K562 (cell line): ENCODE measurements around the gene LRRC74B. TPM values are rescaled to one million over a fixed set of nuclear protein-coding genes. Genes with fewer than 3 reads are reported as not detected.
A peak's percentile ranks its signal among the peaks of the same experiment; 100 is the strongest.

Source experiments
- ATAC-seq: fragments of 200-7000 bp; cut with Tn5 transposase; 3 replicates; pipeline ENCODE4 v1.9.1; 2020; ENCODE audit warnings: moderate library complexity
- BruUV-seq: library from RNA; stranded (reverse); fragments of 400-500 nt; replicated peaks from 2 replicates; lab custom pipeline; 2021; lab: Mats Ljungman, UMichigan
- CTCF ChIA-PET: fragments of 300-600 bp; formaldehyde crosslinking; extraction: SDS; loops from one replicate; lab custom pipeline; 2021; ENCODE audit warnings: low intra/inter-chr PET ratio; lab: Yijun Ruan, JAX
- POLR2A ChIA-PET: fragments of 300-600, 350-650 bp; sonication (Branson Sonifier 250); formaldehyde crosslinking; extraction: SDS; loops from one replicate; lab custom pipeline; 2021; ENCODE audit warnings: antibody characterized with exemption, inconsistent platforms; lab: Yijun Ruan, JAX
- DNase-seq, 4 experiments: peaks; one replicate each; pipeline versions ENCODE4 v3.0.0 to v3.0.0-alpha.2; 2011 to 2018; ENCODE audit warnings: low spot score in 3 of 4, mixed read lengths in 3 of 4; ENCODE audit errors: extremely low read depth in 1 of 4
- FAIRE-seq: peaks from 2 replicates; lab custom pipeline; 2011; peaks lifted over from hg19 to GRCh38; lab: Jason Lieb, UNC
- H2AFZ ChIP-seq: 2 replicates; pipeline ENCODE4 v1.6.0; 2011; ENCODE audit warnings: low read depth, low read length, control low read depth, inconsistent platforms
- H3K27ac ChIP-seq: fragments of 200-600 bp; 3 replicates; pipeline ENCODE4 v1.8.0; 2011; ENCODE audit warnings: low read depth, mild to moderate bottlenecking, control low read depth, inconsistent platforms, low read length, moderate library complexity, mixed read lengths; ENCODE audit errors: extremely low read depth
- H3K27me3 ChIP-seq, 2 experiments: fragments of 300-600 bp in 1 of 2; 2 replicates in 1 of 2; 3 replicates in 1 of 2; pipeline versions ENCODE4 v1.6.0 to v1.8.0; 2011; ENCODE audit warnings: inconsistent platforms in 2 of 2, low read length in 2 of 2, mild to moderate bottlenecking in 1 of 2, mixed read lengths in 1 of 2, moderate library complexity in 1 of 2; ENCODE audit not compliant: control insufficient read depth in 2 of 2, insufficient read depth in 2 of 2
- H3K36me3 ChIP-seq: fragments of 300-600 bp; 3 replicates; pipeline ENCODE4 v1.8.0; 2011; ENCODE audit warnings: mild to moderate bottlenecking, low read length, inconsistent platforms; ENCODE audit not compliant: control insufficient read depth, insufficient read depth
- H3K4me1 ChIP-seq, 2 experiments: fragments of 200-600 bp in 1 of 2; replicated peaks in 1 of 2; 2 replicates in 1 of 2; 3 replicates in 1 of 2; pipeline versions ENCODE4 v1.5.1 to v1.8.0; 2011; ENCODE audit warnings: inconsistent platforms in 2 of 2, low read length in 2 of 2, mild to moderate bottlenecking in 1 of 2, mixed read lengths in 1 of 2, moderate library complexity in 1 of 2; ENCODE audit not compliant: control insufficient read depth in 2 of 2, insufficient read depth in 2 of 2
- H3K4me2 ChIP-seq: 2 replicates; pipeline ENCODE4 v1.6.1; 2011; ENCODE audit warnings: low read length, control low read depth, inconsistent platforms, mixed read lengths; ENCODE audit not compliant: insufficient read depth
- H3K4me3 ChIP-seq: fragments of 200-600 bp; sonication (generic), shearing (Covaris generic); 2 replicates; pipeline ENCODE4 v1.5.1; 2016; ENCODE audit warnings: control low read depth, inconsistent platforms
- H3K79me2 ChIP-seq: fragments of 200-600 bp; 3 replicates; pipeline ENCODE4 v1.8.0; 2011; ENCODE audit warnings: low read length, inconsistent platforms; ENCODE audit not compliant: control insufficient read depth, insufficient read depth
- H3K9ac ChIP-seq, 2 experiments: 2 replicates each; pipeline versions ENCODE4 v1.6.0 to v1.6.1; 2011; ENCODE audit warnings: low read depth in 2 of 2, low read length in 2 of 2, control low read depth in 1 of 2, inconsistent platforms in 1 of 2, mild to moderate bottlenecking in 1 of 2, mixed read lengths in 1 of 2; ENCODE audit not compliant: insufficient read depth in 1 of 2
- H3K9me1 ChIP-seq: one replicate; pipeline ENCODE4 v1.6.0; 2011; ENCODE audit warnings: inconsistent platforms, mild to moderate bottlenecking, low read length, moderate library complexity; ENCODE audit not compliant: control insufficient read depth, insufficient read depth
- H3K9me3 ChIP-seq: replicated peaks from 2 replicates; pipeline ENCODE4 v1.5.1; 2011; ENCODE audit warnings: low read depth, low read length, inconsistent platforms; ENCODE audit not compliant: control insufficient read depth, insufficient read depth
- H4K20me1 ChIP-seq: replicated peaks from 2 replicates; pipeline ENCODE4 v1.6.1; 2011; ENCODE audit warnings: low read length, inconsistent platforms, mixed read lengths; ENCODE audit not compliant: control insufficient read depth, insufficient read depth
- ETS2 ChIP-seq: IDR thresholded peaks from 2 replicates; pipeline ENCODE4 v1.6.1; 2016; ENCODE audit warnings: borderline replicate concordance, missing genetic modification characterization, mild to moderate bottlenecking, moderate library complexity, missing compliant biosample characterization; ENCODE audit not compliant: poor library complexity, severe bottlenecking
- ID3 ChIP-seq, 2 experiments: fragments of 250-450 bp in 1 of 2; fragments of 450-650 bp in 1 of 2; sonication (Bioruptor Pico) in 1 of 2; IDR thresholded peaks; 2 replicates each; pipeline versions ENCODE4 v1.6.1 to v1.8.0; 2016 to 2021; ENCODE audit warnings: mild to moderate bottlenecking in 2 of 2, moderate library complexity in 2 of 2, missing compliant biosample characterization in 1 of 2, missing genetic modification characterization in 1 of 2
- NFIX ChIP-seq: fragments of 250-450 bp; sonication (Bioruptor Pico); IDR thresholded peaks from 2 replicates; pipeline ENCODE4 v1.4.0; 2020; ENCODE audit warnings: low read depth, mild to moderate bottlenecking, moderate library complexity
- PTTG1 ChIP-seq: fragments of 450-650 bp; IDR thresholded peaks from 2 replicates; pipeline ENCODE4 v1.6.1; 2016; ENCODE audit warnings: low read depth, mild to moderate bottlenecking, missing genetic modification characterization, missing compliant biosample characterization
- RNF219 ChIP-seq: fragments of 250-450 bp; sonication (Bioruptor Pico); IDR thresholded peaks from 2 replicates; pipeline ENCODE4 v1.5.0; 2022; ENCODE audit warnings: mild to moderate bottlenecking
- TFE3 ChIP-seq: fragments of 450-650 bp; formaldehyde crosslinking; IDR thresholded peaks from 2 replicates; pipeline ENCODE4 v1.4.0; 2020; ENCODE audit warnings: mild to moderate bottlenecking, mixed read lengths
- ZNF449 ChIP-seq: fragments of 250-450 bp; sonication (Bioruptor Pico); IDR thresholded peaks from 2 replicates; pipeline ENCODE4 v1.8.0; 2022; ENCODE audit warnings: moderate library complexity, mild to moderate bottlenecking, inconsistent platforms
- ZNF518B ChIP-seq: fragments of 250-450 bp; sonication (Bioruptor Pico); IDR thresholded peaks from 2 replicates; pipeline ENCODE4 v1.5.0; 2021; ENCODE audit warnings: mild to moderate bottlenecking, moderate library complexity
- WGBS: fragments of 100-300 bp; shearing (Covaris generic); methylation state at CpG from one replicate; pipeline ENCODE4 v1.1.6; 2016; ENCODE audit warnings: low coverage, mixed read lengths; ENCODE audit not compliant: insufficient coverage; ENCODE audit errors: missing lambda C conversion rate; 5-methylcytosine and 5-hydroxymethylcytosine counted together
- in situ Hi-C: fragments of 300-500 bp; cut with MboI; formaldehyde crosslinking; loops from 4 replicates; pipeline ENCODE4 v1.15.0; 2018; ENCODE audit warnings: inconsistent platforms, mixed read lengths
- intact Hi-C: fragments of 100-400 bp; cut with micrococcal nuclease; formaldehyde crosslinking; loops from 2 replicates; pipeline ENCODE4 v1.14.2; 2022
- polyA plus RNA-seq, 8 experiments: library from polyadenylated mRNA; depleted of rRNA in 4 of 8; stranded (reverse) in 5 of 8; unstranded in 3 of 8; fragments of >200 nt; fragmentation: Nextera tagmentation in 2 of 8; fragmentation: Illumina TruSeq in 1 of 8; extraction: Ambion mirVana in 2 of 8; extraction: Trizol in 1 of 8; gene quantifications; 2 replicates each; pipeline versions ENCODE4 v1.2.1 to v1.2.3, GENCODE V29; 2011 to 2014; ENCODE audit warnings: inconsistent platforms in 1 of 8, missing spikeins in 1 of 8
- total RNA-seq, 7 experiments: library from RNA; depleted of rRNA in 6 of 7; stranded (reverse); fragments of >200 nt in 6 of 7; fragmentation: Illumina TruSeq in 2 of 7; extraction: Trizol in 2 of 7; gene quantifications; 2 replicates each; pipeline versions ENCODE4 v1.2.1 to v1.2.3, GENCODE V29; 2011 to 2021; ENCODE audit warnings: low replicate concordance in 1 of 7

LRRC74B gene
- total and polyA plus RNA-seq, 9 of the 15 experiments (the other 6 are each of a cell fraction or from before 2014, with no cell fraction given): not detected

- Histone ChIP-seq H3K27ac (no peak overlapping the region), H3K4me2 (no peak overlapping the region), H3K79me2 (no peaks in the 10 kb centered on the region), H3K4me3 (no peak overlapping the region), H3K4me1 (peaks cover 5 to 13% of the 10 kb centered on the region in 2 experiments; a peak in 4 of 5 replicates), H3K9me1 (no peaks in the 10 kb centered on the region), H4K20me1 (peaks cover 12% of the 10 kb centered on the region), H3K9ac (no peak overlapping the region), H3K27me3 (peaks cover 5 to 11% of the 10 kb centered on the region in 2 experiments; a peak in 4 of 5 replicates), H2AFZ (no peak overlapping the region), H3K9me3 (0 out of 2 replicates have a peak, but pooled peaks cover 2% of the 10 kb centered on the region), H3K36me3 (no peaks in the 10 kb centered on the region)
- 21% methylated on average over 2 of the region's 2 CpGs for WGBS
- FAIRE-seq: no peak
- no peak for DNase-seq
- ChIA-PET CTCF (no interaction called here), POLR2A (interaction anchor here (0.7 to 1.2 kb wide), 3 partner anchors 29 to 132 kb away, joined by 3 to 6 read pairs (median 4); no protein-coding TSS in a partner anchor)
- intact Hi-C loops (no loop called here), in situ Hi-C loops (loop anchor here (25.0 kb wide), 1 partner anchor 107 kb away; no protein-coding TSS in a partner anchor)
- no TSS peak for BruUV-seq
- ATAC-seq: no peak
- TF ChIP-seq ZNF518B (CRISPR knock-in tag) (0 out of 2 replicates have a peak, but pooled peaks have one; percentile 44), PTTG1 (tag) (no peak), ID3 (CRISPR knock-in tag; IDR thresholded peaks at IDR 0.05) (peak; percentile 55; the same call in 1 of the 2 replicates), ID3 (tag; IDR thresholded peaks at IDR 0.05) (no peak), ZNF449 (CRISPR knock-in tag) (0 out of 2 replicates have a peak, but pooled peaks have one; percentile 22), ETS2 (tag) (peak; percentile 10), RNF219 (CRISPR knock-in tag) (no peak), NFIX (CRISPR knock-in tag) (no peak), TFE3 (CRISPR knock-in tag) (peak; percentile 90)
These were observed 59.5 kb downstream of the LRRC74B start for GRCh38 chr22:21105294-21105693.
